ENCODE measurements around the gene GPSM1.

- no peak for TF ChIP-seq SP1 (IDR thresholded peaks at IDR 0.05)
- no peak for TF ChIP-seq LEF1 (IDR thresholded peaks at IDR 0.05; ENCODE audit: borderline replicate concordance)
- TF ChIP-seq BHLHE40 (IDR thresholded peaks at IDR 0.05; ENCODE audit: borderline replicate concordance), result no peak
- no peak for TF ChIP-seq PKNOX1 (IDR thresholded peaks at IDR 0.05)
- no peak for TF ChIP-seq ELF4 (IDR thresholded peaks at IDR 0.05)
- no peak for TF ChIP-seq NFRKB (IDR thresholded peaks at IDR 0.05)
- TF ChIP-seq L3MBTL2 (conservative IDR thresholded peaks at IDR 0.05), result no peak
- no peak for TF ChIP-seq FOXK2 (IDR thresholded peaks at IDR 0.05)
- no peak for TF ChIP-seq FOXM1 (IDR thresholded peaks at IDR 0.05; ENCODE audit: borderline replicate concordance)
- TF ChIP-seq TARDBP (IDR thresholded peaks at IDR 0.05), result no peak
- TF ChIP-seq FOXA1 (IDR thresholded peaks at IDR 0.05), result no peak
- TF ChIP-seq ARNT (IDR thresholded peaks at IDR 0.05), result no peak
- TF ChIP-seq CTBP1 (IDR thresholded peaks at IDR 0.05; ENCODE audit: borderline replicate concordance), result no peak
These were observed 22.2 kb downstream of the GPSM1 start for GRCh38 chr9:136349546-136349945.

All from HEK293T (cell line).